Large intestine (tissue), 3 donors: Measurements from ENCODE around the gene ACCS. TPM values are rescaled to one million over a fixed set of nuclear protein-coding genes. Genes with fewer than 3 reads are reported as not detected.

Source experiments
- DNase-seq, 2 donors: peaks; one replicate each; pipeline versions ENCODE4 v3.0.0 to v3.0.0-alpha.2; 2013
- H3K27ac ChIP-seq: one replicate; pipeline ENCODE4 v1.5.1; 2013; ENCODE audit warnings: low read length
- H3K27me3 ChIP-seq: 2 replicates; pipeline ENCODE4 v1.6.1; 2013; ENCODE audit warnings: low read length; ENCODE audit not compliant: control insufficient read depth, insufficient read depth
- H3K36me3 ChIP-seq: 2 replicates; pipeline ENCODE4 v1.6.1; 2013; ENCODE audit warnings: low read length; ENCODE audit not compliant: control insufficient read depth, insufficient read depth
- H3K4me1 ChIP-seq: one replicate; pipeline ENCODE4 v1.6.1; 2013; ENCODE audit warnings: low read length; ENCODE audit not compliant: control insufficient read depth, insufficient read depth
- H3K4me3 ChIP-seq: one replicate; pipeline ENCODE4 v1.5.1; 2013; ENCODE audit warnings: low read length
- H3K9me3 ChIP-seq: one replicate; pipeline ENCODE4 v1.6.1; 2013; ENCODE audit warnings: mild to moderate bottlenecking, low read depth, low read length, moderate library complexity; ENCODE audit not compliant: control insufficient read depth
- WGBS: methylation state at CpG from one replicate; pipeline ENCODE4 v1.1.5; 2013; ENCODE audit warnings: low lambda C conversion rate; ENCODE audit not compliant: insufficient coverage; 5-methylcytosine and 5-hydroxymethylcytosine counted together
- polyA plus RNA-seq: library from polyadenylated mRNA; unstranded; fragments of 120-200 nt; gene quantifications from one replicate; pipeline ENCODE4 v1.2.1, GENCODE V29; 2013

Gene ACCS
- polyA plus RNA-seq, 1 donor, result 49.5 TPM

- no peaks in the 10 kb centered on the region for H3K36me3 ChIP-seq
- no peak overlapping the region for H3K4me3 ChIP-seq
- no CpG with 5 or more reads among the region's 1 CpG for WGBS
- peaks cover 6% of the 10 kb centered on the region for H3K9me3 ChIP-seq
- no peak for DNase-seq
- no peak overlapping the region for H3K27ac ChIP-seq
- peaks cover 9% of the 10 kb centered on the region for H3K27me3 ChIP-seq
- peaks cover 5% of the 10 kb centered on the region for H3K4me1 ChIP-seq
Measured at GRCh38 chr11:44029507-44029845, 36.6 kb upstream of the ACCS start.

GRCh38 chr11:44029977-44030911, 35.8 kb upstream of the ACCS start:
- peak overlapping the region; percentile 77 for H3K27ac ChIP-seq
- H3K9me3 ChIP-seq, result peaks cover 6% of the 10 kb centered on the region
- no CpG with 5 or more reads among the region's 5 CpGs for WGBS
- no peak overlapping the region for H3K4me3 ChIP-seq
- peaks cover 5% of the 10 kb centered on the region for H3K4me1 ChIP-seq
- H3K27me3 ChIP-seq, result peaks cover 9% of the 10 kb centered on the region
- DNase-seq, result peak; percentile 31 to 33
- no peaks in the 10 kb centered on the region for H3K36me3 ChIP-seq

- no CpG with 5 or more reads among the region's 5 CpGs for WGBS
- peak overlapping the region; percentile 77 for H3K27ac ChIP-seq
- no peaks in the 10 kb centered on the region for H3K36me3 ChIP-seq
- peaks cover 9% of the 10 kb centered on the region for H3K27me3 ChIP-seq
- no peak for DNase-seq
- no peak overlapping the region for H3K4me3 ChIP-seq
- peaks cover 3% of the 10 kb centered on the region for H3K9me3 ChIP-seq
- H3K4me1 ChIP-seq, result peaks cover 5% of the 10 kb centered on the region
Measured at GRCh38 chr11:44030996-44031395, 35.1 kb upstream of the ACCS start.

- no peaks in the 10 kb centered on the region for H3K36me3 ChIP-seq
- peaks cover 5% of the 10 kb centered on the region for H3K4me1 ChIP-seq
- peaks cover 9% of the 10 kb centered on the region for H3K27me3 ChIP-seq
- WGBS, result no CpG with 5 or more reads among the region's 5 CpGs
- DNase-seq, result no peak
- H3K9me3 ChIP-seq, result no peaks in the 10 kb centered on the region
- H3K27ac ChIP-seq, result peak overlapping the region; percentile 77
- no peak overlapping the region for H3K4me3 ChIP-seq
Measured at GRCh38 chr11:44031549-44031948, 34.5 kb upstream of the ACCS start.

- no peak overlapping the region for H3K27ac ChIP-seq
Measured at GRCh38 chr11:44032299-44033085, 33.6 kb upstream of the ACCS start.

GRCh38 chr11:44033411-44033850, 32.6 kb upstream of the ACCS start:
- Histone ChIP-seq H3K9me3 (no peaks in the 10 kb centered on the region), H3K4me3 (no peak overlapping the region), H3K4me1 (peaks cover 5% of the 10 kb centered on the region), H3K36me3 (no peaks in the 10 kb centered on the region), H3K27ac (no peak overlapping the region), H3K27me3 (peaks cover 10% of the 10 kb centered on the region)
- no peak for DNase-seq
- WGBS, result no CpG with 5 or more reads among the region's 3 CpGs

More at GRCh38 chr11:44032299-44033085, 33.6 kb upstream of the ACCS start:
- H3K4me1 ChIP-seq, result peaks cover 5% of the 10 kb centered on the region
- H3K9me3 ChIP-seq, result no peaks in the 10 kb centered on the region
- no peak for DNase-seq
- H3K27me3 ChIP-seq, result peaks cover 9% of the 10 kb centered on the region
- H3K4me3 ChIP-seq, result no peak overlapping the region
- WGBS, result no CpG with 5 or more reads among the region's 15 CpGs
- H3K36me3 ChIP-seq, result no peaks in the 10 kb centered on the region

- no peak overlapping the region for H3K27ac ChIP-seq
- H3K9me3 ChIP-seq, result no peaks in the 10 kb centered on the region
- no peaks in the 10 kb centered on the region for H3K36me3 ChIP-seq
- no peak overlapping the region for H3K4me3 ChIP-seq
- no CpG with 5 or more reads among the region's 3 CpGs for WGBS
- no peak for DNase-seq
- peaks cover 11% of the 10 kb centered on the region for H3K27me3 ChIP-seq
- H3K4me1 ChIP-seq, result peaks cover 5% of the 10 kb centered on the region
Measured at GRCh38 chr11:44033856-44034255, 32.2 kb upstream of the ACCS start.

- no peak overlapping the region for H3K27ac ChIP-seq
- peaks cover 8% of the 10 kb centered on the region for H3K27me3 ChIP-seq
Measured at GRCh38 chr11:44034639-44035038, 31.4 kb upstream of the ACCS start.

GRCh38 chr11:44036811-44037657, 29.0 kb upstream of the ACCS start:
- peaks cover 6% of the 10 kb centered on the region for H3K27me3 ChIP-seq
- H3K4me1 ChIP-seq, result no peaks in the 10 kb centered on the region
- no peaks in the 10 kb centered on the region for H3K9me3 ChIP-seq
- H3K36me3 ChIP-seq, result no peaks in the 10 kb centered on the region
- no CpG with 5 or more reads among the region's 12 CpGs for WGBS
- H3K27ac ChIP-seq, result no peak overlapping the region
- DNase-seq, result peak; percentile 65 to 66
- H3K4me3 ChIP-seq, result no peak overlapping the region

More at GRCh38 chr11:44034639-44035038, 31.4 kb upstream of the ACCS start:
- no peak for DNase-seq
- Histone ChIP-seq H3K4me3 (no peak overlapping the region), H3K9me3 (no peaks in the 10 kb centered on the region), H3K4me1 (peaks cover 5% of the 10 kb centered on the region), H3K36me3 (no peaks in the 10 kb centered on the region)

GRCh38 chr11:44037658-44037998, 28.4 kb upstream of the ACCS start:
- no peaks in the 10 kb centered on the region for H3K9me3 ChIP-seq
- no peak for DNase-seq
- H3K4me3 ChIP-seq, result no peak overlapping the region
- no peaks in the 10 kb centered on the region for H3K4me1 ChIP-seq
- WGBS, result 40% methylated on average over 1 of the region's 2 CpGs
- no peak overlapping the region for H3K27ac ChIP-seq
- H3K27me3 ChIP-seq, result peaks cover 6% of the 10 kb centered on the region
- H3K36me3 ChIP-seq, result no peaks in the 10 kb centered on the region
